Measurements from ENCODE around the gene FYN. TPM values are rescaled to one million over a fixed set of nuclear protein-coding genes. Genes with fewer than 3 reads are reported as not detected.

FYN gene
- total and polyA plus RNA-seq, 2 of the 8 experiments (the other 6 are each of a cell fraction or from before 2014, with no cell fraction given): 46.8 to 97.2 TPM

DNA sequence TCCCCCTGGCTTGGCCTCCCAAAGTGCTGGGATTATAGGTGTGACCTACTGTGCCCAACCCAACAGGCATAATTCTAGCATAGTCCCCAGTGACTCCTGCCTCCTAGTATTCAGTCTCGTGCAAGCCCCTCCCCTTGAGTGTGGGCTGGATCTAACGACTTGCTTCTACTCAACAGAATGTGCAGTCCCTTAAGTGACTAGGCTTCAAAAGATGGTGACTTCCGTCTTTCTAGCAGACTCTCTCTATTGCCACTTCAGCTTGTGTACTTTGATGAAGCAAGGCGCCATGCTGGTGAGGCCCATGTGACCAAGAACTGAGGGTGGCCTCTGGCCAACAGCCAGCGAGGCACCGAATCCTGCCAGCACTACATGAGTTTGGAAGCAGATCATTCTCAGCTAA is 157.9 kb downstream of the FYN start:
- FAIRE-seq: no peak
- DNase-seq (ENCODE audit: low read depth in 1 of 2, low spot score in 2 of 2): no peak
- Histone ChIP-seq H3K27me3 (replicated peaks in 1 of 4; ENCODE audit: control insufficient read depth in 3 of 4, extremely low read depth in 1 of 4, insufficient read depth in 3 of 4, low read length in 3 of 4) (no peaks in the 10 kb centered on the region), H2BK15ac (ENCODE audit: low read length) (no peak overlapping the region), H2BK120ac (replicated peaks; ENCODE audit: low read depth, low read length) (no peak overlapping the region), H2BK12ac (ENCODE audit: low read depth, low read length) (no peak overlapping the region), H3K4ac (replicated peaks; ENCODE audit: insufficient read length, low read depth, low read length) (no peak overlapping the region), H3K79me2 (ENCODE audit: control insufficient read depth in 1 of 2, insufficient read depth in 2 of 2, low read length in 2 of 2) (no peaks in the 10 kb centered on the region; a peak in 1 of 4 replicates), H3K14ac (ENCODE audit: insufficient read length) (no peak overlapping the region), H3K4me2 (ENCODE audit: insufficient read depth in 1 of 2, low read depth in 2 of 2, low read length in 2 of 2) (no peak overlapping the region), H4K5ac (ENCODE audit: insufficient read length, low read depth, low read length) (no peak overlapping the region), H4K8ac (ENCODE audit: extremely low read depth, insufficient read depth, low read length) (no peak overlapping the region), H3K79me1 (ENCODE audit: low read depth, low read length) (no peaks in the 10 kb centered on the region; the same call in 1 of the 2 replicates), H3K9ac (replicated peaks in 1 of 4; ENCODE audit: extremely low read depth in 1 of 4, low read depth in 3 of 4, low read length in 3 of 4) (no peak overlapping the region), H3K23me2 (ENCODE audit: low read depth, low read length) (no peaks in the 10 kb centered on the region), H2BK20ac (ENCODE audit: low read length) (no peak overlapping the region), H3K4me3 (ENCODE audit: extremely low read depth in 1 of 4, insufficient read depth in 2 of 4, low read depth in 3 of 4, low read length in 4 of 4) (no peak overlapping the region), H4K20me1 (replicated peaks in 1 of 2; ENCODE audit: control insufficient read depth in 1 of 2, insufficient read depth in 2 of 2, low read length in 2 of 2) (peaks cover 0 to 2% of the 10 kb centered on the region in 2 experiments), H3K36me3 (ENCODE audit: control insufficient read depth in 2 of 4, insufficient read depth in 4 of 4, low read length in 3 of 4) (peaks cover 0 to 3% (median 3%) of the 10 kb centered on the region in 4 experiments; a peak in 4 of 8 replicates), H3K56ac (replicated peaks; ENCODE audit: insufficient read length, low read depth, low read length) (no peak overlapping the region), H3K9me3 (ENCODE audit: insufficient read depth in 2 of 2, low read depth in 1 of 2, low read length in 1 of 2) (no peaks in the 10 kb centered on the region), H3K23ac (ENCODE audit: insufficient read length) (no peak overlapping the region), H3K27ac (ENCODE audit: low read depth, low read length) (no peak overlapping the region), H4K91ac (replicated peaks; ENCODE audit: insufficient read length, low read length) (no peak overlapping the region), H2AK5ac (ENCODE audit: low read depth, low read length) (no peak overlapping the region), H2BK5ac (ENCODE audit: low read depth, low read length) (no peak overlapping the region), H2AFZ (ENCODE audit: low read length) (no peak overlapping the region), H3K18ac (ENCODE audit: extremely low read depth, low read length) (no peak overlapping the region), H3K4me1 (replicated peaks in 1 of 4; ENCODE audit: control insufficient read depth in 3 of 4, insufficient read depth in 4 of 4, low read length in 3 of 4) (peaks cover 0 to 6% (median 3%) of the 10 kb centered on the region in 4 experiments; a peak in 5 of 7 replicates)
- TF ChIP-seq SP1 (IDR thresholded peaks at IDR 0.05; ENCODE audit: low read depth, low read length) (no peak), CEBPB (IDR thresholded peaks at IDR 0.05; ENCODE audit: low read depth, low read length) (no peak), CTBP2 (IDR thresholded peaks at IDR 0.05; ENCODE audit: borderline replicate concordance, insufficient read depth, insufficient read length, low read length) (no peak), CBX5 (IDR thresholded peaks at IDR 0.05; ENCODE audit: low read depth, low read length) (no peak), BACH1 (IDR thresholded peaks at IDR 0.05; ENCODE audit: low read length) (no peak), SRF (IDR thresholded peaks at IDR 0.05; ENCODE audit: low read depth, low read length) (no peak)
- CTCF ChIA-PET (ENCODE audit: partially characterized antibody): interaction anchor here (0.6 to 3.0 kb wide), 2 partner anchors 11 to 37 kb away, joined by 3 to 16 read pairs; no protein-coding TSS in a partner anchor
- WGBS, 2 experiments (ENCODE audit: extremely low coverage in 1 of 2, insufficient coverage in 1 of 2, insufficient read length in 1 of 2, insufficient replicate concordance in 2 of 2, low coverage in 1 of 2, low lambda C conversion rate in 2 of 2, missing lambda C conversion rate in 1 of 2): 92% methylated on average over 6 of the region's 6 CpGs; no CpG with 5 or more reads in 1 of the 2 experiments
- POLR2A ChIA-PET (ENCODE audit: partially characterized antibody): no interaction called here
